ENCODE results near the gene CDH23. TPM values are rescaled to one million over a fixed set of nuclear protein-coding genes. Genes with fewer than 3 reads are reported as not detected.

Gene CDH23
- total and polyA plus RNA-seq, 2 of the 8 experiments (the other 6 are each of a cell fraction or from before 2014, with no cell fraction given), result 1.9 to 4.9 TPM

DNA sequence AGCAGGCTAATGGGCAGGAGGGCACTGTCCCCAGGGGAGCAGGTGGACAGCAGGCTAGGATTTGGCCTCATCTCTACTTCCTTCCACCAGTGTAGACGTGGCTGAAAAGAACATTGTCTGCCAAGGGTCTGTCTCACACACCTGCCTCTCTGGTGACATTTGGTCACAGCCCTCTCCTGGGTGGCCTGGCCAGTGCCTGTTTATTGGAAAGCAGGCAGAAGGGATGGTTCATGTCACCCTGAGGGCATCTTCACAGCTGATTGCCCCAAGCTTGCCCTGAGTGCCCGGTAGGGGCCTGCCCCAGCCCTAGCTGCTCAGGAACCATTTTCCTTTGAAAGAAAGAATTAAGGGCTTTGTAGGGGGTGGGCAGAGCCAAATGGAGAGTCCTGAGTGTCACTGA is 184.2 kb downstream of the CDH23 start:
- Histone ChIP-seq H3K14ac (ENCODE audit: insufficient read length) (no peak overlapping the region), H2AFZ (ENCODE audit: low read length) (no peak overlapping the region), H3K9me3 (ENCODE audit: insufficient read depth in 2 of 2, low read depth in 1 of 2, low read length in 1 of 2) (no peaks in the 10 kb centered on the region), H2BK12ac (ENCODE audit: low read depth, low read length) (no peak overlapping the region), H3K9ac (replicated peaks in 1 of 4; ENCODE audit: extremely low read depth in 1 of 4, low read depth in 3 of 4, low read length in 3 of 4) (no peak overlapping the region), H3K23me2 (ENCODE audit: low read depth, low read length) (no peaks in the 10 kb centered on the region), H3K27me3 (replicated peaks in 1 of 4; ENCODE audit: control insufficient read depth in 3 of 4, extremely low read depth in 1 of 4, insufficient read depth in 3 of 4, low read length in 3 of 4) (no peaks in the 10 kb centered on the region), H3K79me2 (ENCODE audit: control insufficient read depth in 1 of 2, insufficient read depth in 2 of 2, low read length in 2 of 2) (no peaks in the 10 kb centered on the region), H3K4me2 (ENCODE audit: insufficient read depth in 1 of 2, low read depth in 2 of 2, low read length in 2 of 2) (no peak overlapping the region), H3K27ac (ENCODE audit: low read depth, low read length) (no peak overlapping the region), H2BK120ac (replicated peaks; ENCODE audit: low read depth, low read length) (no peak overlapping the region), H4K91ac (replicated peaks; ENCODE audit: insufficient read length, low read length) (no peak overlapping the region), H2BK5ac (ENCODE audit: low read depth, low read length) (no peak overlapping the region), H2AK5ac (ENCODE audit: low read depth, low read length) (no peak overlapping the region), H4K20me1 (replicated peaks in 1 of 2; ENCODE audit: control insufficient read depth in 1 of 2, insufficient read depth in 2 of 2, low read length in 2 of 2) (no peaks in the 10 kb centered on the region), H3K56ac (replicated peaks; ENCODE audit: insufficient read length, low read depth, low read length) (no peak overlapping the region), H4K8ac (ENCODE audit: extremely low read depth, insufficient read depth, low read length) (peak overlapping the region; percentile 29; the same call in 1 of the 2 replicates), H2BK15ac (ENCODE audit: low read length) (no peak overlapping the region), H2BK20ac (ENCODE audit: low read length) (no peak overlapping the region), H3K18ac (ENCODE audit: extremely low read depth, low read length) (no peak overlapping the region), H3K23ac (ENCODE audit: insufficient read length) (no peak overlapping the region), H3K4ac (replicated peaks; ENCODE audit: insufficient read length, low read depth, low read length) (no peak overlapping the region), H3K79me1 (ENCODE audit: low read depth, low read length) (no peaks in the 10 kb centered on the region), H3K36me3 (ENCODE audit: control insufficient read depth in 2 of 4, insufficient read depth in 4 of 4, low read length in 3 of 4) (no peaks in the 10 kb centered on the region), H4K5ac (ENCODE audit: insufficient read length, low read depth, low read length) (no peak overlapping the region), H3K4me3 (ENCODE audit: extremely low read depth in 1 of 4, insufficient read depth in 2 of 4, low read depth in 3 of 4, low read length in 4 of 4) (no peak overlapping the region), H3K4me1 (replicated peaks in 1 of 4; ENCODE audit: control insufficient read depth in 3 of 4, insufficient read depth in 4 of 4, low read length in 3 of 4) (peaks cover 0 to 14% (median 10%) of the 10 kb centered on the region in 4 experiments; a peak in 6 of 7 replicates)
- ChIA-PET POLR2A (ENCODE audit: partially characterized antibody) (no interaction called here), CTCF (ENCODE audit: partially characterized antibody) (interaction anchor here (16.0 kb wide), 1 partner anchor 14 kb away, joined by 161 read pairs; no protein-coding TSS in a partner anchor)
- DNase-seq (ENCODE audit: low read depth in 1 of 2, low spot score in 2 of 2) (no peak), FAIRE-seq (no peak)
- 79% methylated on average over 2 of the region's 2 CpGs; no CpG with 5 or more reads in 1 of the 2 experiments for WGBS, 2 experiments (ENCODE audit: extremely low coverage in 1 of 2, insufficient coverage in 1 of 2, insufficient read length in 1 of 2, insufficient replicate concordance in 2 of 2, low coverage in 1 of 2, low lambda C conversion rate in 2 of 2, missing lambda C conversion rate in 1 of 2)
- TF ChIP-seq ATF2 (IDR thresholded peaks at IDR 0.05; ENCODE audit: low read length), result no peak
- no peak for TF ChIP-seq RXRA (IDR thresholded peaks at IDR 0.05; ENCODE audit: insufficient read depth, low read depth, low read length)
- no peak for TF ChIP-seq SIX5 (IDR thresholded peaks at IDR 0.05; ENCODE audit: low read depth, low read length)
- TF ChIP-seq RAD21 (IDR thresholded peaks at IDR 0.05 in 1 of 2, conservative IDR thresholded peaks at IDR 0.05 in 1 of 2; ENCODE audit: low read depth in 2 of 2, low read length in 2 of 2), result no peak
- TF ChIP-seq POLR2A (IDR thresholded peaks at IDR 0.05; ENCODE audit: control extremely low read depth in 1 of 2, low read depth in 2 of 2, low read length in 2 of 2), result no peak
- TF ChIP-seq PHF8 (conservative IDR thresholded peaks at IDR 0.05; ENCODE audit: low read depth, low read length), result no peak
- TF ChIP-seq, protein P1, sequence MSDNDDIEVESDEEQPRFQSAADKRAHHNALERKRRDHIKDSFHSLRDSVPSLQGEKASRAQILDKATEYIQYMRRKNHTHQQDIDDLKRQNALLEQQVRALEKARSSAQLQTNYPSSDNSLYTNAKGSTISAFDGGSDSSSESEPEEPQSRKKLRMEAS (IDR thresholded peaks at IDR 0.05), result no peak
- no peak for TF ChIP-seq SAP30 (IDR thresholded peaks at IDR 0.05; ENCODE audit: insufficient read depth, insufficient replicate concordance, low read length)
- no peak for TF ChIP-seq TAF1 (IDR thresholded peaks at IDR 0.05; ENCODE audit: low read depth, low read length)
- no peak for TF ChIP-seq POU5F1 (IDR thresholded peaks at IDR 0.05; ENCODE audit: low read depth, low read length)
- no peak for TF ChIP-seq RFX5 (IDR thresholded peaks at IDR 0.05; ENCODE audit: borderline replicate concordance, low read depth, low read length)
- TF ChIP-seq GABPA (IDR thresholded peaks at IDR 0.05; ENCODE audit: borderline replicate concordance, insufficient read depth, low read length), result no peak
